Right hindlimb (tissue), 1 donor: ENCODE results near the gene CAPG.
A peak's percentile ranks its signal among the peaks of the same experiment; 100 is the strongest.
"Not testable (repeated sequence)": the region's sequence is repeated elsewhere in the genome, so short reads cannot be mapped to it uniquely, and the experiment has no call there.

Experiments used
- DNase-seq: peaks from one replicate; pipeline ENCODE4 v3.0.0-alpha.2; 2018

Gene CAPG

DNA sequence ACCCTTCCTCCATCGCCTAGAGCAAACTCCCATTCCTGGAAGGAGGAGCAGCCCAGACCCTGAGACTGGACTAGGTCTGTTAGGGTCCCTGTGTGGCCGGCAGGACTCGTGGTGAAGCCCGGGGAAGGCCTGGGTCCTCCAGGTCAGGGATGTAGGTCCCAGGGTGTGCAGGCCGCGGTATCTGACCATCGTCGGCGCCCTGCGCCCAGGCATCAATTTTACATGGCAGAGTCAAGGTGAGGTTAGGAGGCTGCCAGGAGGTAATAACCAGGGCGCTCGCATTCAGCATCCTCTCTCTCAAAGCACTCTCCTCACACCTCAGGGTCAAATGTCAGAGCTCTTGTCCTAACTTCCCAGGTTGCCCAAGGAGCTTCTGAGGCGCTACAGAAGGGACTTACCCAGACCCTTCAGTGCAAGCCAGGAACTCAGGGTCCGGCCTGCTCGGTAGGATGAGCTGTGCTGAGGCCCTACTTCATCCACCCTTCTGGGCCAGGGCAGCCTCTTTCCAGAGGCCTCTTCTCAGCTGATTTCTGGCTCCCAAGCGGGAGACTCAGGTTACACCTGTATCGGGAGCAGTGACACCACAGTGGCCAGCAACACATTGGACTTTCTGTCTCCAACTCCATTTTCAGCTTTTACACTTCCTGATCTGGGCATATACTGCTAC is 9.0 kb upstream of the CAPG start:
- DNase-seq = no peak

DNA sequence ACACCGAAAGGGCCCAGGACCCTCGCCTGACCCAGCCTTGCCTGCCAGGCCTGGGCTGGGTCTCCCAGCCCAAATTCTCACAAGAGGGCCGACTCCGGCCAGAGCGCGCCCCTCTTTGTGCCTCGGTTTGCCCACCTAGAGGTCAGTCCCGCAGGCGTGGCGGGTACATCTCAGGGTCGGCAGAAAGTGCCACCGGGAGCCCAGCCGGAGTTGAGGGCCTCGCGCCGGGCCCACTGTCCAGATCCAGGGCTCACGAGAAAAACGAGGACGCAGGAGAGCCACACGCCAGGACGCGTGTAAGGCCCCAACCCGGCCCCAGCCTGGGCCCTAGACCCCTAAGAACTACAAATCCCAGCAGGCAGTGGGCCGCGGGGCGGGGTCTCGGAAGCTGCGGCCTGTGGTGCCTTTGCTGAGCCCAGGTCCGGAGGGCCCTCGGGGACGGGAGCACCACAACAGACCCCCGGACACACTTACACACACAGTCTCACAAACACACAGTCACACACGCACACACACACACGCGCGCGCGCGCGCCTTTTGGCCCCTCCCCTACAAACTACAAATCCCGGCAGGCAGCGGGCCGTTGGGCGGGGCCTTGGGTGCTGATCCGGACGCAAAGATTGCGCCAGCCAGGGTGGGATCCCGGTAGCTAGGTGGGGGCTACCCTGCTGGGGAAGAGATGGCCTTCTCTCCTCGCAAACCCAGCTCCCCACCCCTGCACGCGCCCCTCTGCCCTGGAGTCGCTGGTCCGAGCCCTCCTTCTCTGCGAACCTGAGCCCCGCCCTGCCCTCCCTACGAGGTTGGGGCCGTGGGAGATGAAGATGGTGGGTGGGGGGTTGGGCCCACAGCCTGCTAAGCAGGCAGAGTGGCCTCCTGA is 8.2 kb upstream of the CAPG start, which contains the start of gene SH2D6:
TSS of gene SH2D6 (plus strand) at position 583 of the 877 bp plus-strand sequence. CDS start 10,752 bp downstream, outside the sequence.
- peak; percentile 90 for DNase-seq

DNA sequence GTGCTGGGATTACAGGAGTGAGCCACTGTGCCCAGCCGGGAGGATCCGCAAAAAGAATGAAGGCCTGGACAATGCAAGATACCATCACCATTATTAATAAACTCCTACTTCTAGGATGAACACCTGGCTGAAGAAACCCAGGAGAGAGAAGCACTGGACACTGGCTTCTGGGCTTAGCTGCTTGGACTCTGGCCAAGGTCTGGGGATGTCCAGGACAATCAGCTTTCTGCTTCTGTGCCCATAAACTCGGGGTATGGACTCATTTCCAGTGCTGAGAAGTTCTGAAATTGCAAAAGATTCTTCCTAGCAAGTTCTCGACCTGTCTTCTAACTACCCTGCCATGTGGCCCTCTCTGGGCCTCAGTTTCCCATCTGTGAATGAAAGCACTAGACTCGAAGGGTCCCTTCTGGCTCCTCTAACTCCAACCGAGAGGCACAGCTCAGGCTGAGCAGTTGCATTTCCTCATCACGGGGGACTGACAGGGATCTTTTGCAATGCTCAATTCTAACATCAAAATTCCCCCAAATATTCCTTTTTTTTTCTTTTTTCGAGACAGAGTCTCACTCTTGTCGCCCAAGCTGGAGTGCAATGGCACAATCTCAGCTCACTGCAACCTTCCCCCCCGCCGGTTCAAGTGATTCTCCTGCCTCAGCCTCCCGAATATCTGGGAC is 5.9 kb upstream of the CAPG start:
- no peak for DNase-seq

DNA sequence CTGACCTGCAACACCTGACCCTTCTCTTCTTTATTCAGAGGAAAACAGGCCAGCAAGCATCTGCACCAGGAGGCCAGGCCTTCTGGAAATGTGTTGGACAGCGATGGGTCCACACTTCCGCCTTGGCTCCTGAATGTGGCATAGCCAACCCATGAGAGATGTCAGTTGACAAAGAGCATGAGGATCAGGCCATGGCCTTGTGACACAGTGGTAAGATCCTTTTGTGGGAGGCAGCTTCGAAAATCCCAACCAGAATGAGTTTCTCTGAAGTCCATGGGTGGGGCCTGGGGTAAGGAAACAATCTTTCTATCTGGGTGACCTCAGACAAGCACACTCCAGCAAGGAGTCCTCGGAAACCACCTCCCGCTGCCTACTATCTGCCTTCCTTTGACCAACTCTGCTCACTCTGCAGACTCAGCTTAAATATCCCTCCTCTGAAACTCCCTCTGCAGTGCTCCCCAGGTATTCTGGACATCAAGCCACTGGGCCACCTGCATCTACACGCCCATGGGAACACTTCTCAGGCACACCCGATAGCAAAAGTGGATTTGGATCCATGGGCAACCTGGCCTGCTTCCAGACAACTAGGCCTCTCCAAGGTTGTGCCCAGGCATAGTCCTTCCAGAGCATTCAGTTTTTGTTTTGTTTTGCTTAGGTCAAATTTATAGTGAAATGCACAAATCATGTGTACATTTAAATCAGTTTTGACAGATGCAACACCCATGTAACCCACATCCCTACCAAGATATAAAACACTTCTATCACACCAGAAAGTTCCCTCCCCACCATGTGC is 4.8 kb upstream of the CAPG start:
- no peak for DNase-seq

DNA sequence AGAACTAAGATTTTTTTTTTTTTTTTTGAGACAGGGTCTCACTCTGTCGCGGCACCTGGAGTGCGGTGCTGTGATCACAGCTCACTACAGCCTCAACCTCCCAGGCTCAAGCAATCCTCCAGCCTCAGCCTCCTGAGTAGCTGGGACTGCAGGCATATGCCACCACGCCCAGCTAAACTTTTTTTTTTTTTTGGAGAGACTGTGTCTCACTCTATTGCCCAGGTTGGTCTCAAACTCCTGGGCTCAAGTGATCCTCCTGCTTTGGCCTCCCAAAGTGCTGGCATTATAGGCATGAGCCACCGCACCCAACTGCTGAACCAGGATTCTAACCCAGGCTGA is 4.2 kb upstream of the CAPG start:
- not testable (repeated sequence) for DNase-seq

DNA sequence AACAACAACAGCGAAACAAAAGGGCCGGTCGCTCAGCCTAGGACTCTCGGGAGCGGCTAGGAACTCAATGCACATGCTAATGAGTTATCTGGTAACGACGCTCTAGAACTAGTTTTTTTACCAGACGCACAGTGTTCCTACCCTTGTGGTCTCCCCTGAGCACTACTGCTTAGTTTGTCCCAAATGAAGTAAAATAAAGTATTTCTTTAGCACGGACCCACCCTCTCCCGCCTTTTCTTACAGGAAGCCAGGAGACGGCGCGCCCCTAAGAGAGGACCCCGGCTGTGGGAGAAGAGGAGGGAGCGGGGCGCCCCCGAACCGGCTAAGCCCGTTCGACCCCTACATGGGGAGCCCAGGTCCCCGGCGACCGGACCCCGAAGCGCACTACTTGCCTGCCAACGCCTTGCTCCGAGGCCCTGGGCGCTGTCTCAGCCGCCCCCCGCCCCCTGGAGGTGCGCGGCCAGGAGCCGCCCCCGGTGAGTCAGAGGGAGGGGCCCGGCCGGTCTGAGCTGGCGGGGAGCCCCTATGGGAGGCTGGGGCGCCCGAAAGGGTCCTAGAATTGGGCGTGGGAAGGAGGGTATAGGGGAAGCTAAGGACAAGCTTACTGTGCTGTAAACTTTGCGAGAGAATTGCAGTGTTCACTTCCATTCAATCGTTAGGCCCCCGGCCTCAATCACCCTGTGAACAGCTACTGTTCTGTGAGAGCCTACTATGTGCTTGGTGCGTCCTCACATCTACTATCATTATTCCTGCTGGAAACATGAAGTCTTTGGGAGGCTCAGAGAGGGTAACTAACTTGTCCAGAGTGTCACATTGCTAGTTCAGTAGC is 3.6 kb upstream of the CAPG start:
- peak; percentile 79 for DNase-seq

DNA sequence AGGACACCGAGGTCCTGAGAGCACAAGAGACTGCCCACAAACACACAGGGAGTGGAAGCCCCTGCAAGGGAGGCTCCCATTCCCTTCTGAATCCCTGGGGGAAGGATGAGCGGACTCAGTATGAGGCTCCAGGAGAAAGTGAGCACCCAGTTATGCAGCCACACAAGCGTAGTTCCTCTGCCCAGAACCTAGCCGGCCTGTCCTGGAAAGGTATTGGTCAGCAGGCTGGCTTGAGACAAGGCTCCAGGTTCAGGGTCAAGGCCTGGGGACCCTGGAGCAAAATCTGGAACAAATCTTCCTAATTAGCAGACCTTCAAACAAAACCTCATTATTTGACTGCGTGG is 1.2 kb upstream of the CAPG start:
- DNase-seq = no peak

DNA sequence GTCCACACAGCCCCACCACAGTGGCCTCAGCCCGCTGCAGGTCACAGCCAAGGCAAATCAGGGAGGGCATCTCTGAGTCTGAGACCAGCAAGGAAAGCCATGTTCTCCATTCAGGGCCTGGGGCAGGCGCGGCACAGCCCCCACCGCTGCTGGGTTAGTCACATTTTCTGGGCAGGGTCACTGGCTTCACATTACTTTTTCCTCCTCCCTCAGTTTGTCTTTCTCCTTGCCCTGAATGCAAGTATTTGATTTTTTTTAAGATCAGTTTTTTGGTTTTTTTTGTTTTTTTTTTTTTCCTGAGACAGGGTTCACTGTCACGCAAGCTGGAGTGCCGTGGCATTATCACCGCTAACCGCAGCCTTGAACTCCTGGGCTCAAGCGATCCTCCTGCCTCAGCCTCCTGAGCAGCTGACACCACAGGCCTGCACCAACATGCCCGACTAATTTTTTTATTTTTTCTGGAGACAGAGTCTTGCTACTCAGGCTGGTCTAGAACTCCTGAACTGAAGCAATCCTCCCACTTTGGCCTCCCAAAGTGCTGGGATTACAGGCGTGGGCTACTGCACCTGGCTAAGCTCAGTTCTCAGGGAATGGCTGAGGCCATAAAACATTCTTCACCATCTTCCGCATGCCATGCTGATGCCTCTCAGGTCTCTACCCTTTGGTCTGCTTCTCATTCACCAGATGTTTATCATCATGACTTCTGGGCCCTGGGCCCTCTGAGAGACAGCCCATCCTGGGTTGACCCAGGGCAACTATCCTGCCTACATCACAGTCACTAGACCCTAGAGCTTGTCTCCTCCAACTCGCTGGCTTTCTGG is 628 bp upstream of the CAPG start:
- DNase-seq = no peak

DNA sequence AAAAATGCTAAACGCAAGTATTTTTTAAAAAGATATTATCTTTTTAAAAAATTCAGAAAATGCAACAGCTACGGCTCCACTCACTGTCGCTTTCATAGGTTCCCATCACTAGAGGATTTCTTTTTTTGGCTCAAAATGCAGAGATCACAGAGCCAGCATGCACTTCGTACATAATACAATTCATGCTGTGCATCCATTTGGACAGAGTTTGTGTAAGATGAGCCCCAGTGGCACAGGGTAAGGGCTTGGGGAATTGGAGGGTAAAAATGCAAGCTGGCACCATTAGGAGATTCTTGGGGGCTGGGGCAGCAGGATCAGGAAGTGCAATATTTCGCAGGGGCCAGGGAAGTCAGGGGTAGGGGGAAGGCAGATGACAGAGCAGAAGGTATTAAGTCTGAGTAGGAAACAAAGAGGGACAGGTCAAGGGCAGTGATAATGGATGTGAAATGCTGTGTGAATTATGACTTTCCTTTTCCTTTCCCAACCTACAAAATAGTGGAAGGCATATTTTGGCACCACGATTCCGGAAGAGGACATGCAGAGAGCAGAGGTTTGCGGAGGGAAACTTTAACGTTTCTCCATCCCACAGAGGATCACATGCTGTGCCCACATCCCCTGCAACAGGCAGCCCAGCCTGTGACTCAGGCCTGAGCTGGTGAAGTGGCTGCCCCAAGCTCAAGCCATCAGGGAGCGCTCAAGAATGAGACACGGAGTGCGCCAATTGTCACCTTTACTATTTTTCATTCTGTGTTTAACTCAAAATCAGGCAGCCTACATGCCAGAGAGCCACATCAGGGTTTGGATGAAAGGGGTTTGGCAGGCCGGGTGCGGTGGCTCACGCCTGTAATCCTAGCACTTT is 4.7 kb downstream of the CAPG start:
- no peak for DNase-seq

DNA sequence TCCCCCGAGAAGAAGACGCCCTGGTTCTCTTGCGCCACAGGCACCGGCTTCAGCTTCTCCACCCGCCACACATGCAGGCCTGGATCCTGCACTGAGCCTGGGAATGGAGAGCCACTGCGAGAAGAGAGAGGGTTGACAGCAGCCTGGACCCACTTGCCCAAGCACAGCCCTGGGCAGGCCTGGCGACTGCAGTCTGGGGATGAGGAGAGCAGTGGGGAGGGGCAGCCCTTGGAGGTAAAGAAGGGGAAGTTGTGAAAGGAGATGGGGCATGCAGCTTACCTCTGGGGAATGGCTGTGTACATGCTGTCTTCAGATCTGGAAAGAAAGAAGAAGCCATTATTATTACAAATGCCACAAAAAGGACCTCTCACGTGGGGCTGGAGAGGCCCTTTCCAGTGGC is 8.3 kb downstream of the CAPG start:
- DNase-seq = no peak

DNA sequence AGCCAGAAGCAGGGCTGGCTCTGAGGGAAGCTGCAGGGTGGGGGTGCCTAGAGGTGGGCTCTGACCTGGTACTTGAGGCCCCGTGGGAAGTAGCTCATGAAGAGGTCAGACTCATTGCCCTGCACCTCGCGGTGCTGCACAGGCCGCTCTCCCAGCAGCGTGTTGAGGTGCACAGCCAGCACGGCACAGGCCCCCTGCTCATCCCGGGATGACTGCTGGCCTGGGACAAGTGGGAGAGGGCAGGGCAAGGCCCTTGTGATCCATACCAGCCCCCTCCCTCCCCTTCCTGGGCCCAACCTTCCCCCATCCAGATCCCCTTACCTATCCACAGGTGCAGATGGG is 8.7 kb downstream of the CAPG start:
- no peak for DNase-seq

DNA sequence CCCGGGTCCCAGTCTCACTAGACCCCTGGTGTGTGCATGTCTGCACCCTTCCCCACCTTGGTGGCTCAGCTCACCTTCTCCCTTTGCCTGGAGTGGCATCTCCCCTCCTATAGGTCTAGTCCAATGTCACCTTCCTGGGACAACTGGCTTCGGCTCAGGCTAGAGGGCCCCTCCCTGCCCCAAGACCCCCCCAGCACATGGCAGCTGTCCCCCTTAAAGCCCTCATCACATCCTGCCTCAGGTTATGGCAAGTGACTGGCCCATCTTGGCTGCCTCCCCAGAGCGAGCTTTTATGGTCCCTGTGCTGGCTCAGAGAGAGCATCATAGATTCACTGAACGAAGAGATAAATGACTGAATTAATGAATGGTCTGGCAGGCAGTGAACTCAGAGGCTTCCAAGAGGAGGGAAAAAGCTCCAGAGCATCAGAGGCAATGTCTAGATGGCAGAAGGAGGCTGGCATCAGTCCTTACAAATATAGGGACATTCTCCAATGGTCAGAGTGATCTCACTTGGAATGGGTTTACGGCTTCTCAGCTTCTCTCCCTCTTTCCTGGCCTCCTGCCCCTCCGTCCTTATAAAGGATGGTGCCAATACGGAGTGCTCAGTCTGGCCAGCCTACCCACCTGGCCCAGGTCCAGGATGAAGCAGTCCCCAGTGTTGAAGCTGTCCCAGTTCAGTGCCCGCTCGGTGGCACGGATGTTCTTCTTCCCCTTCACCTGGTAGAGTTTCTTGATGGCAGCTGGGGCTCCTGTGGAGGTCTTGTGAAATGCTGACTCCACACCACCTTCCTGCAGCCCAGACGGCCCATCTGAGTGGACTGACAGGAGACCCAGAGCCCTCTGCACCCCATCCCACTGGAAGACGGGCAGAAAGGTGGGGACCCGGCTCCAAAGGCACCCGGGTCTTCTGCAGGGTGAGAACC is 9.4 kb downstream of the CAPG start:
- no peak for DNase-seq

DNA sequence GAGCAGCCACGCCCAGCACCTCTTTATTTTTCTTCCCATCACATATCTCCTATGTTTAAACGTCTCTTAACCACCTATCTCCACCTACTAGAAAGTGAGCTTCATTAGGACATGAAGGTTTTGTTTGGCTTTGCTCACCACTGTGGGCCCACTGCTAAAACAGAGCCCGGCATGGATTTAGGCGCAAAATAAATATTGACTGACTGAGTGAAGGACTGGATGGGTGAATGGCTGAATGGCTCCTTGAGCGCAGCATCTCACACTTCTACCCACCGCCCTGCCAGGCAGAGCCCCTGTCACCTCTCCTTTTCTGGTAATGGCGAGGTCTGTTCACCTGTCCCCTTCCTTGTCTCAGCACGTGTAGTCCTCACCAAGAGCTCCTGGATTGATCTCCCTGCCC is 10.1 kb downstream of the CAPG start:
- DNase-seq = no peak

DNA sequence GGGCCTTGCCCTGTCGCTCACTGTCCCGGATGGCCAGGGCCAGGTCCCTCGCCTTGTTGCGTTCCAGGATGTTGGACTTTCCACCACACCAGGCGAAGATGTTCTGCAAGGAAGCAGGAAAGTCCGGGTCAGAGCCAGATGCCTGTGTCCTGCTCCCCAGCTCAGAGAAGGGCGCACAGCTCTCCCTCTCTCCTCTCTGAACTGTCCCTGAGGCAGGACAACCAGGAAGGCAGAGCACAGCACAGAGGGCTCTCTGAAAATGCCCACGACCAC is 11.0 kb downstream of the CAPG start:
- no peak for DNase-seq

DNA sequence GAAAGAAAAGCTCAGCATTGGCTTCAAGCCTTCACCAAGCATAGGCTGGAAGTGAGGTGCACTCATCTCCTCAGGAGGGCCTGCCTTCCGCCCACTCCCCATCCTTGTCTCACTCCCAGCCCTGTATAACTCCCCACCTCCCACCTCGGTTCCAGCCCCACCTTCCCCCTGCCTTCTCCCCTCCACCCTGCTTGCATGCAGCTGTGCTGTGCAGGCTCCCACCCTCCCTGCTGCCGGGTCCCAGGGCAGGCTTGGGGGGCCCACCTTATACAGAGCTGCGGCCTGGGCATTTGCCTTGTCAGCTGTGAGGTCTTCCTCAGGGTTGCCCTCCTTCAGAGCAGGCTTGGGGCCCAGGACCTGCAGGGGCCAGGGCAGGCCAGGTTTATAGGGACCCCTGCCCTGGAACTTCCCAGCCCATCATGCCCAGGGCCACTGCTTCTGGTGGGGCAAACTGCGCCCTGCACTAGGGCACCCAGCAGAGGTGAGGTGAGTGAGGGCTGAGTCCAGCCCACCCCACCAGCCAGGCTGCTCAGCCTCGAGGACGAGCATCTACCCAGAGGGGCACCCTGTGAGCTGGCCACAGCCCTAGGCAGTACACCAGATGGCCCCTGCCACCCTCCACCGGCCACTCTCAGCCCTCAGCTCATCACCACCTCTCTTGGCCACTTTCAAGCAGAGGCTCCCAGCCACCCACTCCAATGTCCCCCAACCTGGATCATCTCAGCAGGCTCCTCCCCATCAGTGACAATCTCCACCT is 11.6 kb downstream of the CAPG start:
- no peak for DNase-seq

DNA sequence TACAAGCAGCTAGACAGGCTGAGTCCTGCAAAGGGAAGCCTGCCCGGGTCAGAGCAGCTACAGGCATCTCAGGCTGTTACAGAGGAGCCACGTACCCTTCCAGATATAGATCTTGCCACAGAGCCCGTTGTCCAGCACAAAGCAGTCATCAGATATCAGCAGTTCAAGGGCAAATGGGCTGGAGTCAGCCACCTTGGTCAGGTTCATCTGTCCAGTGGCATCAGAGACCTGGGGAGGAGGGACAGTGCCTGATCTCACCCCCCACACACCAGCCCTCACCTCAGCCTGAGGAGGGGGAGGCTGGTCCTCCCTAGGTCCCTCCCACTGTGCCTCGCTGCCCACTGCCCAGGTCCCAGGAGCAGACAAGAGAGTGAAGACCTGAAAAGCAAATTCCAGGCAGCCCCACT is 12.2 kb downstream of the CAPG start:
- DNase-seq = no peak

DNA sequence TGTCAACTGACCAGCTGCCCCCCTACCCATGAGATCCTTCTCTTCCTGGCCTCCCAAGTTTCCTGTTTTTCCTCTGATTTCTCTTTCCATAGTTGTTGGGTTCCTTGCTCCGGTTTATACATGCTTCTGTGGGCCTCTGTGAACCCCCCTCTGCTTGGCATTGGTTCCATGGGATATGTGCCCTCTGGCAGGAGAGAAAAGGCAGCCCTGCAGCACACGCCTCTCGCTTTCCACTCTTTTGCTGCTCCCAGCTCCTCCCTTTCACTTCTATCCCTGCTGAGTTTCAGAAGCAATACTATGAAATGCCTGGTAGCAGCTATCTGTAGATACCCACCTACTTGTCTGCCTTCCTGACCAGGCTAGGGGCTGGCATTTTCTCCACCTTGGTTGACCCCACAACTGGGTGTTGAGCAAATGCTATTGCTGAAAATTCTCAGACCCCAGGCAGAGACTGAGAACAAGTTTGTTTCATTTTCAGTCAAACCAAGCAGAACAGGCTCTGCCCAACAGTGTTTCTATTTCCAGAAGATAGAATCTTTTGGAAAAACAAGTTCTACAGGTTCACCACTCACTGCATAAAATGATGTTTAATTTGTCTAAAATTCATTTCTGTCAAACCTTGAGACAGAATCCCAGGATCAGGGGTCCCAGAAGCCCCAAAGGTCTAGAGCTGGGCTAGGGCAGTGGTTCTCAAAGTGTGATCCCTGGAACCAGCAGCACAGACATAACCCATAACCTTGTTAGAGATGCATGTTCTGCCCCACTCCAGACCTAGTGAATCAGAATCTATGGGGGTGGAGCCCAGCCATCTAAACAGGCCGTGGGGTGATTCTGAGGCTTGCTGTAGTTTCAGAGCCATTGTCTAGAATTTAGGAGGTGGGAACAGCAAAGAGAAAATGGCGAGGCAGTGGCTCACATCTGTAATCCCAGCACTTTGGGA is 13.4 kb downstream of the CAPG start:
- DNase-seq = no peak
